HepG2 (cell line): ENCODE data around the gene STK38L.

Experiments
- AGO1 ChIP-seq: fragments of 200-400 bp; formaldehyde crosslinking; IDR thresholded peaks from 2 replicates; pipeline ENCODE4 v1.6.1; 2017; ENCODE audit warnings: mild to moderate bottlenecking, low read depth, low read length, moderate library complexity; ENCODE audit not compliant: poor library complexity, severe bottlenecking
- BRCA1 ChIP-seq: sonication (generic); formaldehyde crosslinking; IDR thresholded peaks from 2 replicates; pipeline ENCODE4 v1.4.0; 2020; ENCODE audit warnings: missing genetic modification reagents
- CEBPB ChIP-seq: IDR thresholded peaks from 2 replicates; pipeline ENCODE4 v1.6.1; 2011; ENCODE audit warnings: low read depth, low read length, improper control_type of control experiment, borderline replicate concordance
- CHD2 ChIP-seq: IDR thresholded peaks from 2 replicates; pipeline ENCODE4 v1.6.1; 2011; ENCODE audit warnings: low read depth, low read length, improper control_type of control experiment
- HDAC6 ChIP-seq: fragments of 200-600 bp; sonication (generic); IDR thresholded peaks from 2 replicates; pipeline ENCODE4 v1.7.0; 2017; ENCODE audit warnings: mild to moderate bottlenecking, antibody characterized with exemption, low read length, low read depth
- KLF16 ChIP-seq, 2 experiments: sonication (generic) in 1 of 2; formaldehyde crosslinking in 1 of 2; IDR thresholded peaks; 2 replicates each; pipeline versions ENCODE4 v1.6.1 to v1.8.0; 2016 to 2023; ENCODE audit warnings: missing genetic modification reagents in 2 of 2, missing compliant biosample characterization in 1 of 2
- MIXL1 ChIP-seq: IDR thresholded peaks from 2 replicates; pipeline ENCODE4 v1.6.1; 2016
- RELA ChIP-seq: sonication (generic); formaldehyde crosslinking; IDR thresholded peaks from 2 replicates; pipeline ENCODE4 v1.4.0; 2020; ENCODE audit warnings: missing genetic modification reagents
- YY1 ChIP-seq: IDR thresholded peaks from 2 replicates; pipeline ENCODE4 v1.6.1; 2011; ENCODE audit warnings: low read length, low read depth, moderate library complexity, mild to moderate bottlenecking; ENCODE audit not compliant: insufficient read depth, insufficient replicate concordance
- TF ChIP-seq, protein P1 (sequence below): sonication (generic); formaldehyde crosslinking; IDR thresholded peaks from 2 replicates; pipeline ENCODE4 v1.5.0; 2020; ENCODE audit warnings: mild to moderate bottlenecking, missing genetic modification reagents, moderate library complexity
- TF ChIP-seq, protein P2 (sequence below): IDR thresholded peaks from 2 replicates; pipeline ENCODE4 v1.6.1; 2012; ENCODE audit warnings: inconsistent platforms
- TF ChIP-seq, protein P3 (sequence below): sonication (generic); formaldehyde crosslinking; IDR thresholded peaks from 2 replicates; pipeline ENCODE4 v1.5.0; 2020; ENCODE audit warnings: missing genetic modification reagents

DNA sequence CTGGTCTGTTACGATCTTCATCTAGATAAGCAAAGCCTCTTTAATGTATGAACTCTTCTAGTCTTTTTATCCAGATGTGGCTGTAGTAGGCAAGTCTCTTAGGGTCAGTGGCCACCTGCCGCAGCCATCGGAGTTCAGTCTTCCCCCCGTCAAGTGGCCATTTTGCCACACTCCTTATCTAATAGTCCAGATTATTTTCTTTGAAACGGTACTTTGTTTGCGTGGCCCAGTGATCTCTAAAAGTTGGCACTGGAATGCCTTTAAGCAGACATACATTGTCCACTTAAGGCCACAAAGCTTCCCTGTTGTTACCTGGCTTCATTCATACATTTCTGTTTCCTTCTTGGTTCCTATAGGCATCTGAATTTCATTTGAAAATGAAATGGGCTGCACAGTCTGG lies 52.6 kb downstream of the STK38L start:
- TF ChIP-seq, protein P1, sequence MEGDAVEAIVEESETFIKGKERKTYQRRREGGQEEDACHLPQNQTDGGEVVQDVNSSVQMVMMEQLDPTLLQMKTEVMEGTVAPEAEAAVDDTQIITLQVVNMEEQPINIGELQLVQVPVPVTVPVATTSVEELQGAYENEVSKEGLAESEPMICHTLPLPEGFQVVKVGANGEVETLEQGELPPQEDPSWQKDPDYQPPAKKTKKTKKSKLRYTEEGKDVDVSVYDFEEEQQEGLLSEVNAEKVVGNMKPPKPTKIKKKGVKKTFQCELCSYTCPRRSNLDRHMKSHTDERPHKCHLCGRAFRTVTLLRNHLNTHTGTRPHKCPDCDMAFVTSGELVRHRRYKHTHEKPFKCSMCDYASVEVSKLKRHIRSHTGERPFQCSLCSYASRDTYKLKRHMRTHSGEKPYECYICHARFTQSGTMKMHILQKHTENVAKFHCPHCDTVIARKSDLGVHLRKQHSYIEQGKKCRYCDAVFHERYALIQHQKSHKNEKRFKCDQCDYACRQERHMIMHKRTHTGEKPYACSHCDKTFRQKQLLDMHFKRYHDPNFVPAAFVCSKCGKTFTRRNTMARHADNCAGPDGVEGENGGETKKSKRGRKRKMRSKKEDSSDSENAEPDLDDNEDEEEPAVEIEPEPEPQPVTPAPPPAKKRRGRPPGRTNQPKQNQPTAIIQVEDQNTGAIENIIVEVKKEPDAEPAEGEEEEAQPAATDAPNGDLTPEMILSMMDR (CRISPR knock-in tag): no peak
- TF ChIP-seq BRCA1 (no peak), MIXL1 (CRISPR knock-in tag) (no peak), HDAC6 (no peak), CHD2 (no peak), CEBPB (no peak), KLF16 (CRISPR knock-in tag; IDR thresholded peaks at IDR 0.05) (no peak), RELA (CRISPR knock-in tag) (no peak), YY1 (no peak), AGO1 (no peak)
- TF ChIP-seq, protein P2, sequence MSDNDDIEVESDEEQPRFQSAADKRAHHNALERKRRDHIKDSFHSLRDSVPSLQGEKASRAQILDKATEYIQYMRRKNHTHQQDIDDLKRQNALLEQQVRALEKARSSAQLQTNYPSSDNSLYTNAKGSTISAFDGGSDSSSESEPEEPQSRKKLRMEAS: no peak
- TF ChIP-seq, protein P3, sequence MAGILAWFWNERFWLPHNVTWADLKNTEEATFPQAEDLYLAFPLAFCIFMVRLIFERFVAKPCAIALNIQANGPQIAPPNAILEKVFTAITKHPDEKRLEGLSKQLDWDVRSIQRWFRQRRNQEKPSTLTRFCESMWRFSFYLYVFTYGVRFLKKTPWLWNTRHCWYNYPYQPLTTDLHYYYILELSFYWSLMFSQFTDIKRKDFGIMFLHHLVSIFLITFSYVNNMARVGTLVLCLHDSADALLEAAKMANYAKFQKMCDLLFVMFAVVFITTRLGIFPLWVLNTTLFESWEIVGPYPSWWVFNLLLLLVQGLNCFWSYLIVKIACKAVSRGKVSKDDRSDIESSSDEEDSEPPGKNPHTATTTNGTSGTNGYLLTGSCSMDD (CRISPR knock-in tag): no peak
